Spleen (tissue), 11 donors: Measurements from ENCODE around the gene ANKFN1. TPM values are rescaled to one million over a fixed set of nuclear protein-coding genes. Genes with fewer than 3 reads are reported as not detected.

Experiments
- DNase-seq: peaks from one replicate; pipeline ENCODE4 v3.0.0-alpha.2; 2020
- H3K27ac ChIP-seq, 8 donors: fragments of 200-600 bp; sonication (generic) in 7 of 8; 1 replicate in 4 of 8; 2 replicates in 4 of 8; pipeline versions ENCODE4 v1.5.0 to v1.8.0; 2016 to 2021; ENCODE audit warnings: inconsistent platforms in 4 of 8, mild to moderate bottlenecking in 4 of 8, moderate library complexity in 1 of 8
- H3K27me3 ChIP-seq, 7 donors: fragments of 200-600 bp; sonication (generic) in 6 of 7; replicated peaks in 1 of 7; 1 replicate in 4 of 7; 2 replicates in 3 of 7; pipeline versions ENCODE4 v1.5.0 to v1.8.0; 2016 to 2021; ENCODE audit warnings: inconsistent platforms in 3 of 7, mild to moderate bottlenecking in 1 of 7
- H3K36me3 ChIP-seq, 6 donors: fragments of 200-600 bp; sonication (generic) in 5 of 6; 1 replicate in 4 of 6; 2 replicates in 2 of 6; pipeline versions ENCODE4 v1.5.0 to v1.8.0; 2016 to 2021; ENCODE audit warnings: inconsistent platforms in 2 of 6
- H3K4me1 ChIP-seq, 6 donors: fragments of 200-600 bp; sonication (generic) in 5 of 6; 1 replicate in 3 of 6; 2 replicates in 3 of 6; pipeline versions ENCODE4 v1.5.0 to v1.8.0; 2016 to 2021; ENCODE audit warnings: inconsistent platforms in 3 of 6
- H3K4me3 ChIP-seq, 8 donors: fragments of 200-600 bp; sonication (generic) in 7 of 8; 1 replicate in 4 of 8; 2 replicates in 4 of 8; pipeline versions ENCODE4 v1.5.0 to v1.8.0; 2016 to 2021; ENCODE audit warnings: inconsistent platforms in 4 of 8, mild to moderate bottlenecking in 4 of 8, moderate library complexity in 2 of 8
- H3K9me3 ChIP-seq, 8 donors: fragments of 200-600 bp; sonication (generic) in 7 of 8; 1 replicate in 4 of 8; 2 replicates in 4 of 8; pipeline versions ENCODE4 v1.5.0 to v1.8.0; 2016 to 2021; ENCODE audit warnings: inconsistent platforms in 4 of 8
- POLR2A ChIP-seq, 3 donors: fragments of 450-650 bp; IDR thresholded peaks; one replicate each; pipeline ENCODE4 v1.5.1; 2017; ENCODE audit warnings: antibody characterized with exemption in 3 of 3, mild to moderate bottlenecking in 1 of 3
- POLR2AphosphoS5 ChIP-seq, 3 donors: sonication (generic); formaldehyde crosslinking; IDR thresholded peaks; one replicate each; pipeline ENCODE4 v1.5.1; 2017; ENCODE audit warnings: antibody characterized with exemption in 3 of 3
- WGBS, 5 donors: extraction: QIAGEN DNeasy Blood & Tissue Kit in 3 of 5; methylation state at CpG; one replicate each; pipeline versions ENCODE4 v1.1.5 to v1.1.7; 2013 to 2018; 5-methylcytosine and 5-hydroxymethylcytosine counted together
- intact Hi-C: fragments of 100-400 bp; cut with DNase I; formaldehyde crosslinking; loops from one replicate; pipeline ENCODE4 v1.15.0; 2023; ENCODE audit warnings: low total_unique reads
- polyA plus RNA-seq, 3 donors: library from polyadenylated mRNA; stranded (reverse); fragments of 200-250 nt; gene quantifications; one replicate each; pipeline ENCODE4 v1.2.1, GENCODE V29; 2013
- total RNA-seq, 7 donors: library from RNA; depleted of rRNA in 3 of 7; stranded (reverse); fragments of >200 nt in 3 of 7; fragmentation: NEBNext Ultra II Directional in 4 of 7; extraction: Animal tissue kit (Norgen Biotek cat#: 25700) in 4 of 7; gene quantifications; one replicate each; pipeline versions ENCODE4 v1.1.0 to v1.2.1, GENCODE V29; 2016 to 2021
- TF ChIP-seq, protein P1 (sequence below), 11 experiments: fragments of 200-600 bp in 7 of 11; fragments of 450-650 bp in 4 of 11; sonication (generic) in 4 of 11; IDR thresholded peaks in 8 of 11; conservative IDR thresholded peaks in 3 of 11; 1 replicate in 7 of 11; 2 replicates in 4 of 11; pipeline versions ENCODE4 v1.4.0 to v1.8.0; 2016 to 2021; ENCODE audit warnings: antibody characterized with exemption in 11 of 11, inconsistent platforms in 4 of 11, mild to moderate bottlenecking in 1 of 11
- donor health status: healthy with polysubstance abuse.
- donor health status: DM: no; HTN: no; CAD: no; lungs with moderate emphysema.
- donor health status: DM: no; HTN: no; CAD: no.
- donor health status: Bipolar disorder and iron deficiency.
- donor health status: healthy.
- donor health status: DM: no; HTN: no; CAD: no.
- donor health status: DM: yes; HTN: yes; CAD: no.

The ANKFN1 gene
- total and polyA plus RNA-seq, 10 donors: 0.19 to 0.58 TPM; not detected in 8

DNA sequence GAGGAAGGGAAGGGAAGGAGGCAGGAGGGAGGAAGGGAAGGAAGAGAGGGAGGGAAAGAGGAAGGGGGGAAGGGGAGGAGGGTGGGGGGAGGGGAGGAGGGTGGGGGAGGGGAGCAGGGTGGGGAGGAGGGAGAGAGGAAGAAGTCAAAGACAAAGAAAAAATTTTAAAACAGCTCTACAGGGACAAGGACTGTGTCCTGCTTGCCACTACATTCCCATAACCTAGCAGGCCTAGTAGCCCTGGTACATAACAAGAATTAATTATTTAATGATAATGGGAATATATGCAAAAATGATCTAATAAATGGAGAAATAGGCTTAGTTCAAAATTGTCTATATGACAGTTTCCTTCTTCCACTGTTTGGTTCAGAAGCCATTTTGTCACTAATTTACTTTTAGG lies 392.7 kb downstream of the ANKFN1 start:
- intact Hi-C loops: no loop called here
- H3K9me3 ChIP-seq: peaks cover 0 to 6% (median 0%) of the 10 kb centered on the region in 8 donors
- no peak overlapping the region for H3K27ac ChIP-seq
- TF ChIP-seq, protein P1, sequence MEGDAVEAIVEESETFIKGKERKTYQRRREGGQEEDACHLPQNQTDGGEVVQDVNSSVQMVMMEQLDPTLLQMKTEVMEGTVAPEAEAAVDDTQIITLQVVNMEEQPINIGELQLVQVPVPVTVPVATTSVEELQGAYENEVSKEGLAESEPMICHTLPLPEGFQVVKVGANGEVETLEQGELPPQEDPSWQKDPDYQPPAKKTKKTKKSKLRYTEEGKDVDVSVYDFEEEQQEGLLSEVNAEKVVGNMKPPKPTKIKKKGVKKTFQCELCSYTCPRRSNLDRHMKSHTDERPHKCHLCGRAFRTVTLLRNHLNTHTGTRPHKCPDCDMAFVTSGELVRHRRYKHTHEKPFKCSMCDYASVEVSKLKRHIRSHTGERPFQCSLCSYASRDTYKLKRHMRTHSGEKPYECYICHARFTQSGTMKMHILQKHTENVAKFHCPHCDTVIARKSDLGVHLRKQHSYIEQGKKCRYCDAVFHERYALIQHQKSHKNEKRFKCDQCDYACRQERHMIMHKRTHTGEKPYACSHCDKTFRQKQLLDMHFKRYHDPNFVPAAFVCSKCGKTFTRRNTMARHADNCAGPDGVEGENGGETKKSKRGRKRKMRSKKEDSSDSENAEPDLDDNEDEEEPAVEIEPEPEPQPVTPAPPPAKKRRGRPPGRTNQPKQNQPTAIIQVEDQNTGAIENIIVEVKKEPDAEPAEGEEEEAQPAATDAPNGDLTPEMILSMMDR (IDR thresholded peaks at IDR 0.05 in 8 of 11, conservative IDR thresholded peaks at IDR 0.05 in 3 of 11): no peak
- TF ChIP-seq POLR2A (IDR thresholded peaks at IDR 0.05) (no peak), POLR2AphosphoS5 (IDR thresholded peaks at IDR 0.05) (no peak)
- H3K27me3 ChIP-seq: peaks cover 0 to 6% (median 0%) of the 10 kb centered on the region in 7 donors
- H3K4me3 ChIP-seq: no peak overlapping the region
- H3K36me3 ChIP-seq: no peaks in the 10 kb centered on the region
- no peak for DNase-seq
- H3K4me1 ChIP-seq: no peaks in the 10 kb centered on the region

DNA sequence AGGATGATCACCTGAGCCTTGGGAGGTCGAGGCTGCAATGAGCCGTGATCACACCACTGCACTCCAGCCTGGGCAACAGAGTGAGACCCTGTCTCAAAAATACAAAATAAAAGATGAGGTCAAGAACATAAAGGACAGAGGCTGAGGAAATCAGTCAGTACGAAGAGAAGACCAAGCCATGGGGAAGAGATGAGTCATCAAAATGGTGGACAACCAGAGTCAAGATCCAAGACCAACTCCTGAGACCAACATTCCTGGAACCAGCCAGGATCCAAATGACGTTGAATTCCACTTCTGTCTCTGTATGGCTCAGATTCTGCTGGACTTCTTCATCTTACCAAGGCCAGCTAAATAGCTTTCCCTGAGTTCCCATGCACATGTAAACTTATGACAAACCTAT lies 395.4 kb downstream of the ANKFN1 start:
- DNase-seq: no peak
- no peaks in the 10 kb centered on the region for H3K4me1 ChIP-seq
- peaks cover 0 to 22% (median 13%) of the 10 kb centered on the region in 8 donors for H3K9me3 ChIP-seq
- H3K4me3 ChIP-seq: no peak overlapping the region
- no peaks in the 10 kb centered on the region for H3K36me3 ChIP-seq
- intact Hi-C loops: no loop called here
- TF ChIP-seq POLR2A (IDR thresholded peaks at IDR 0.05) (no peak), POLR2AphosphoS5 (IDR thresholded peaks at IDR 0.05) (no peak)
- TF ChIP-seq, protein P1 (IDR thresholded peaks at IDR 0.05 in 8 of 11, conservative IDR thresholded peaks at IDR 0.05 in 3 of 11): no peak
- 80 to 92% (median 81%) methylated on average over 4 of the region's 4 CpGs for WGBS, 5 donors
- H3K27ac ChIP-seq: no peak overlapping the region
- H3K27me3 ChIP-seq: no peaks in the 10 kb centered on the region

DNA sequence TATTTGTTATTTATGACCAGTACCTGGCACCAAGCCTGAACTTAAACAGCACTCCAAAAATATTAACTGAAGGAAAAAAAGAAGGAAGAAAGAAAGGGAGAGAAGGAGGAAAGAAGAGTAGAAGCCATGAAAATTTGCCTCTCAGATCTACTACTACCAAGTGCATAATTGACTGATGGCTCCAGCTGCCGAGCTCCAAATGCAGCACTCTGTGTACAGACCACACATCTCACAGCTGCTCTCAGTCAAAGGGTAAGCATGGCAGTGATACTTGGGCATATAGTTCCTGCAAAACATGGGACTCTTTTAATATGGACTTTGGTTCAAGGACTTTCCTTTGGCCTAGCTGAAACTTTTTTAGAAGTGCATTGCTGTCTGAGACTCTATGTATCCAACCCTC lies 396.2 kb downstream of the ANKFN1 start:
- TF ChIP-seq POLR2AphosphoS5 (IDR thresholded peaks at IDR 0.05) (no peak), POLR2A (IDR thresholded peaks at IDR 0.05) (no peak)
- TF ChIP-seq, protein P1 (IDR thresholded peaks at IDR 0.05 in 8 of 11, conservative IDR thresholded peaks at IDR 0.05 in 3 of 11): no peak
- Histone ChIP-seq H3K36me3 (no peaks in the 10 kb centered on the region), H3K4me1 (no peaks in the 10 kb centered on the region), H3K4me3 (no peak overlapping the region), H3K9me3 (peaks cover 0 to 22% (median 13%) of the 10 kb centered on the region in 8 donors), H3K27ac (no peak overlapping the region), H3K27me3 (no peaks in the 10 kb centered on the region)
- intact Hi-C loops: no loop called here
- whole genome bisulfite sequencing, 5 donors: 48 to 88% (median 82%) methylated on average over 1 of the region's 1 CpG
- no peak for DNase-seq

DNA sequence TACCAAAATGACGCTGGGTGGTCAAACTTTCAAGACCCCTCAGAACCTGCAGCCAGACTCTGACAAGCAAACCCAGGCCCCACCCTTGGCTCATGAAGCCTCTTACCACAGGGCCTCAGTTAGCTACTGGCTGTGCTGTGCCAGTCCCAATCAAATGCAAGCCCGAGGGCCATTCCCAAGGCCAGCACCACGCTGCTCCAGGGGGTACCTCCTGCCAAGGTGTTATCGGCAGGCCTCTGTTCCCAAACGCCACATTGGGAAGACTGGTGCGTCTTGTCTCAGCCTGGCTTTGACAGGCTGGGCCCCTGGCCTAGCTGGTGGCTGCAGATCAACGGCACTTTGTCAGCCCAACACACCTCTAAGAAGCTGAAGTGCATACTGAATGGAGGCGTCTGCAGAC lies 404.4 kb downstream of the ANKFN1 start:
- H3K9me3 ChIP-seq: peaks cover 0 to under 1% (median 0%) of the 10 kb centered on the region in 8 donors
- no peak overlapping the region for H3K4me3 ChIP-seq
- H3K27ac ChIP-seq: no peak overlapping the region
- DNase-seq: no peak
- no peaks in the 10 kb centered on the region for H3K27me3 ChIP-seq
- intact Hi-C loops: no loop called here
- H3K4me1 ChIP-seq: no peaks in the 10 kb centered on the region
- WGBS, 5 donors: 74 to 91% (median 79%) methylated on average over 8 of the region's 8 CpGs
- TF ChIP-seq POLR2AphosphoS5 (IDR thresholded peaks at IDR 0.05) (no peak), POLR2A (IDR thresholded peaks at IDR 0.05) (no peak)
- TF ChIP-seq, protein P1 (IDR thresholded peaks at IDR 0.05 in 8 of 11, conservative IDR thresholded peaks at IDR 0.05 in 3 of 11): no peak
- no peaks in the 10 kb centered on the region for H3K36me3 ChIP-seq
